ENCODE data around the gene INAFM2. TPM values are rescaled to one million over a fixed set of nuclear protein-coding genes. Genes with fewer than 3 reads are reported as not detected.

INAFM2 gene
- total RNA-seq, 1 experiment from 2014 or later = 14.3 TPM

DNA sequence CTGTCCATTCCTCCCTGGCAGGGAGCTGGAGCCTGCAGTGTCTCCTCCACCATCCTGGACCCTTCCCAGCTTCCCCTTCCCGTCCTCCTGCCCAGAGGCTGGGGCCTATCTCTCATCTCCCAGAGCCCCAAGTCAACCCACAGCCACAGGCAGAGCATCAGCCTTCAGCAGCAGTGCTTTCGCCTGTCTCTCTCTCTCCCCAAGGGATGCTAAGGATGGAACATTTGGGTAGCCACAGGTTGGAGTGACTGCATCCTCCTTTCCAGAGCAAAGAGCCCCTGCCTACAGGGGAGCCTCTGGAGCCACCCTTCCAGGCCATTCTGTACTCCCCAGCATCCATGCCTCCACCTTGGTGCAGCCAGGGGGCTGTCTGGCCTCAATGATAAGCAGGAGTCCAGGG is 19.9 kb upstream of the INAFM2 start:
- Mint-ChIP-seq H3K27ac (ENCODE audit: unreplicated experiment) (no peak overlapping the region), H3K4me3 (ENCODE audit: low read depth, unreplicated experiment) (no peak overlapping the region), H3K27me3 (ENCODE audit: unreplicated experiment) (no peaks in the 10 kb centered on the region), H3K9me3 (ENCODE audit: low read depth, unreplicated experiment) (no peaks in the 10 kb centered on the region), H3K4me1 (ENCODE audit: low read depth, unreplicated experiment) (peaks cover 8% of the 10 kb centered on the region), H3K36me3 (ENCODE audit: insufficient read depth, unreplicated experiment) (peaks cover 13% of the 10 kb centered on the region)
- DNase-seq = no peak
- CTCF ChIA-PET = no interaction called here
- intact Hi-C loops (cut with micrococcal nuclease; ENCODE audit: unreplicated experiment) = no loop called here
- BruUV-seq (replicated peaks) = no TSS peak
- TF ChIP-seq CTCF (IDR thresholded peaks at IDR 0.05; ENCODE audit: unreplicated experiment) = no peak

DNA sequence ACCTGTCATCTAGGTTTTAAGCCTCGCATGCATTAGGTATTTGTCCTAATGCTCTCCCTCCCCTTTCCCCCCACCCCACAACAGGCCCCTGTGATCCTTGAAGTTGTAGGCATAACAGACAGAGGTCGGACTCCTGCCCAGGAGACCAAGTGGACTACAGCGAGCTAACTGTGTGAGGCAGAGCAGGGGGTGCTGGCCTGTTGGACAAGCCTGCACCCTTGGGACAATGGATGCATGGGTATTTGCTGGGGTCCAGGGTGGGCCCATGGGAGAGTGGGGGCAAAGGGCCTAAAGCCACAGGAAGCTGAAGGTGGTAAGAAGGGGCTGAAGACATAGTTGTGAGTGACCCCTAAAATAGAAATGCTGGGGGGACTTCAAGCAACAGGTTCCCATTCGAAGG is 18.2 kb upstream of the INAFM2 start:
- intact Hi-C loops (cut with micrococcal nuclease; ENCODE audit: unreplicated experiment) = no loop called here
- peaks cover 12% of the 10 kb centered on the region for H3K36me3 Mint-ChIP-seq (ENCODE audit: insufficient read depth, unreplicated experiment)
- DNase-seq = no peak
- CTCF ChIA-PET = interaction anchor here (0.6 kb wide), 1 partner anchor 1066 kb away, joined by 3 read pairs; no protein-coding TSS in a partner anchor
- H3K4me1 Mint-ChIP-seq (ENCODE audit: low read depth, unreplicated experiment) = peaks cover 17% of the 10 kb centered on the region
- H3K4me3 Mint-ChIP-seq (ENCODE audit: low read depth, unreplicated experiment) = no peak overlapping the region
- H3K27ac Mint-ChIP-seq (ENCODE audit: unreplicated experiment) = no peak overlapping the region
- TF ChIP-seq CTCF (IDR thresholded peaks at IDR 0.05; ENCODE audit: unreplicated experiment) = no peak
- H3K27me3 Mint-ChIP-seq (ENCODE audit: unreplicated experiment) = no peaks in the 10 kb centered on the region
- H3K9me3 Mint-ChIP-seq (ENCODE audit: low read depth, unreplicated experiment) = no peaks in the 10 kb centered on the region
- BruUV-seq (replicated peaks) = no TSS peak

- Mint-ChIP-seq H3K27me3 (ENCODE audit: unreplicated experiment) (no peaks in the 10 kb centered on the region), H3K27ac (ENCODE audit: unreplicated experiment) (peak overlapping the region; percentile 18)
These were observed 17.1 kb upstream of the INAFM2 start for GRCh38 chr15:40306371-40306770.

DNA sequence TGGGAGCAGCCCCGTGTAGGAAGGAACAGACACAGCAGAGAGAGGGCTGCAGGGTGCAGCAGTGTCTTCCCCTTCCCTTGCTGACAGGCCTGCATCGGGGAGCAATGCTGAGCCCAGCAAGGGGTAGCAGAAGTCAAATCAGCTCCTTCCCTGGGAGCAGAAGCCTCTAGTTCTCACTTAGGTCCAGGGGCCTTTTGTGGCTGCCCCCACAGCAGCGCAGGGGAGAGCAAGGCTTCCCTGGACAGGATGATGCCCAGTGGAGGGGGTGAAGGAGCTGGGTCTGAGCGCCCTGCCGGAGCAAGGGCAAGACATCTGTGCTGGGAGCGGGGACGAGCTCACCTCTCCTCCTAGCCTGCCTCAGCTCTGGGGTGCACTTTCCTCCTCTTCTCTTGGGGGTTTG is 16.6 kb upstream of the INAFM2 start:
- H3K4me1 Mint-ChIP-seq (ENCODE audit: low read depth, unreplicated experiment) = peaks cover 17% of the 10 kb centered on the region
- H3K9me3 Mint-ChIP-seq (ENCODE audit: low read depth, unreplicated experiment) = no peaks in the 10 kb centered on the region
- intact Hi-C loops (cut with micrococcal nuclease; ENCODE audit: unreplicated experiment) = no loop called here
- no TSS peak for BruUV-seq (replicated peaks)
- DNase-seq = no peak
- H3K4me3 Mint-ChIP-seq (ENCODE audit: low read depth, unreplicated experiment) = peak overlapping the region; percentile 63
- H3K27ac Mint-ChIP-seq (ENCODE audit: unreplicated experiment) = peak overlapping the region; percentile 18
- H3K36me3 Mint-ChIP-seq (ENCODE audit: insufficient read depth, unreplicated experiment) = peaks cover 12% of the 10 kb centered on the region
- no peak for TF ChIP-seq CTCF (IDR thresholded peaks at IDR 0.05; ENCODE audit: unreplicated experiment)
- no peaks in the 10 kb centered on the region for H3K27me3 Mint-ChIP-seq (ENCODE audit: unreplicated experiment)
- CTCF ChIA-PET = interaction anchor here (0.7 to 5.8 kb wide), 6 partner anchors 13 to 33 kb away, joined by 3 to 25 read pairs (median 3); no protein-coding TSS in a partner anchor

More at GRCh38 chr15:40306371-40306770, 17.1 kb upstream of the INAFM2 start:
- TF ChIP-seq CTCF (IDR thresholded peaks at IDR 0.05; ENCODE audit: unreplicated experiment) = no peak
- CTCF ChIA-PET = interaction anchor here (1.0 to 5.8 kb wide), 3 partner anchors 17 to 34 kb away, joined by 3 to 25 read pairs (median 3); no protein-coding TSS in a partner anchor
- intact Hi-C loops (cut with micrococcal nuclease; ENCODE audit: unreplicated experiment) = no loop called here
- Mint-ChIP-seq H3K4me3 (ENCODE audit: low read depth, unreplicated experiment) (peak overlapping the region; percentile 63), H3K4me1 (ENCODE audit: low read depth, unreplicated experiment) (peaks cover 17% of the 10 kb centered on the region), H3K36me3 (ENCODE audit: insufficient read depth, unreplicated experiment) (peaks cover 12% of the 10 kb centered on the region), H3K9me3 (ENCODE audit: low read depth, unreplicated experiment) (no peaks in the 10 kb centered on the region)
- DNase-seq = no peak
- no TSS peak for BruUV-seq (replicated peaks)

All from Calu3 (cell line).